NCI-H1930 (cell line): ENCODE results near the gene KCNQ1.

Experiments
- DNase-seq, 2 experiments: peaks; one replicate each; lab custom pipeline; 2025; lab: John Stamatoyannopoulos, UW

Gene KCNQ1

GRCh38 chr11:2747248-2748027 lies 302.6 kb downstream of the KCNQ1 start:
- no peak for DNase-seq

- no peak for DNase-seq
Measured at GRCh38 chr11:2748061-2748813, 303.4 kb downstream of the KCNQ1 start.

GRCh38 chr11:2748814-2749554 lies 304.2 kb downstream of the KCNQ1 start:
- DNase-seq, result no peak

GRCh38 chr11:2750101-2750681 lies 305.4 kb downstream of the KCNQ1 start:
- DNase-seq, result no peak

- DNase-seq, result peak in 1 of 2 experiments; percentile 25
Measured at GRCh38 chr11:2750682-2751522, 306.1 kb downstream of the KCNQ1 start.

- no peak for DNase-seq
Measured at GRCh38 chr11:2751523-2752203, 306.9 kb downstream of the KCNQ1 start.

GRCh38 chr11:2752204-2752770 lies 307.5 kb downstream of the KCNQ1 start:
- no peak for DNase-seq

GRCh38 chr11:2752923-2753322 lies 308.1 kb downstream of the KCNQ1 start:
- no peak for DNase-seq

- DNase-seq, result no peak
Measured at GRCh38 chr11:2754008-2754407, 309.2 kb downstream of the KCNQ1 start.

- no peak for DNase-seq
Measured at GRCh38 chr11:2755071-2755470, 310.3 kb downstream of the KCNQ1 start.

GRCh38 chr11:2758751-2759150 lies 313.9 kb downstream of the KCNQ1 start:
- no peak for DNase-seq

- no peak for DNase-seq
Measured at GRCh38 chr11:2759228-2760195, 314.7 kb downstream of the KCNQ1 start.

- no peak for DNase-seq
Measured at GRCh38 chr11:2760196-2760871, 315.5 kb downstream of the KCNQ1 start.

- no peak for DNase-seq
Measured at GRCh38 chr11:2761131-2762030, 316.6 kb downstream of the KCNQ1 start.

- no peak for DNase-seq
Measured at GRCh38 chr11:2762031-2762380, 317.2 kb downstream of the KCNQ1 start.

GRCh38 chr11:2762451-2762850 lies 317.6 kb downstream of the KCNQ1 start:
- DNase-seq, result no peak

GRCh38 chr11:2763984-2764383 lies 319.2 kb downstream of the KCNQ1 start:
- no peak for DNase-seq

GRCh38 chr11:2765491-2765890 lies 320.7 kb downstream of the KCNQ1 start:
- DNase-seq, result no peak
